Endothelial cell of umbilical vein (primary cell): Measurements from ENCODE around the gene F2RL1. TPM values are rescaled to one million over a fixed set of nuclear protein-coding genes. Genes with fewer than 3 reads are reported as not detected.

ENCODE experiments used
- BruUV-seq: library from RNA; stranded (reverse); fragments of 400-500 nt; replicated peaks from 2 replicates; lab custom pipeline; 2021; lab: Mats Ljungman, UMichigan
- CTCF ChIA-PET: fragments of 300-600, 350-600 bp; sonication (Branson Sonifier 250); formaldehyde crosslinking; loops from one replicate; lab custom pipeline; 2021; ENCODE audit warnings: antibody characterized with exemption, inconsistent platforms; lab: Charles Lee
- POLR2A ChIA-PET: fragments of 300-600, 350-600 bp; sonication (Branson Sonifier 250); formaldehyde crosslinking; loops from one replicate; lab custom pipeline; 2021; ENCODE audit warnings: antibody characterized with exemption, inconsistent platforms; lab: Charles Lee
- DNase-seq: peaks from one replicate; pipeline ENCODE4 v3.0.0-alpha.2; 2011; ENCODE audit warnings: low read depth, low spot score
- FAIRE-seq: peaks from 2 replicates; lab custom pipeline; 2011; peaks lifted over from hg19 to GRCh38; lab: Jason Lieb, UNC
- H2AFZ ChIP-seq: 2 replicates; pipeline ENCODE4 v1.6.0; 2012; ENCODE audit warnings: low read depth, low read length, control low read depth, inconsistent platforms
- H3K27ac ChIP-seq: 2 replicates; pipeline ENCODE4 v1.5.1; 2011; ENCODE audit warnings: low read depth, mild to moderate bottlenecking, control low read depth, low read length, moderate library complexity; ENCODE audit not compliant: insufficient read depth
- H3K27me3 ChIP-seq, 2 experiments: 2 replicates each; pipeline versions ENCODE4 v1.6.0 to v1.6.1; 2011; ENCODE audit warnings: low read length in 2 of 2, mixed read lengths in 1 of 2; ENCODE audit not compliant: control insufficient read depth in 2 of 2, insufficient read depth in 2 of 2
- H3K36me3 ChIP-seq, 2 experiments: 2 replicates in 1 of 2; 3 replicates in 1 of 2; pipeline ENCODE4 v1.5.1; 2011; ENCODE audit warnings: low read length in 2 of 2, mild to moderate bottlenecking in 1 of 2, moderate library complexity in 1 of 2; ENCODE audit not compliant: control insufficient read depth in 2 of 2, insufficient read depth in 2 of 2; ENCODE audit errors: extremely low read depth in 1 of 2
- H3K4me1 ChIP-seq: 3 replicates; pipeline ENCODE4 v1.5.1; 2011; ENCODE audit warnings: mild to moderate bottlenecking, low read length; ENCODE audit not compliant: control insufficient read depth, insufficient read depth; ENCODE audit errors: extremely low read depth
- H3K4me2 ChIP-seq: 2 replicates; pipeline ENCODE4 v1.6.1; 2011; ENCODE audit warnings: low read length, control low read depth, mixed read lengths; ENCODE audit not compliant: insufficient read depth
- H3K4me3 ChIP-seq, 3 experiments: fragments of 200-600 bp in 1 of 3; sonication (generic), shearing (Covaris generic) in 1 of 3; replicated peaks in 1 of 3; 2 replicates each; pipeline ENCODE4 v1.5.1; 2011 to 2016; ENCODE audit warnings: control low read depth in 3 of 3, low read length in 3 of 3, mild to moderate bottlenecking in 2 of 3, inconsistent platforms in 1 of 3, low read depth in 1 of 3, moderate library complexity in 1 of 3; ENCODE audit not compliant: insufficient read depth in 1 of 3
- H3K79me2 ChIP-seq: 2 replicates; pipeline ENCODE4 v1.6.0; 2012; ENCODE audit warnings: low read length, inconsistent platforms; ENCODE audit not compliant: control insufficient read depth, insufficient read depth
- H3K9ac ChIP-seq: replicated peaks from 2 replicates; pipeline ENCODE3; 2011; ENCODE audit warnings: low read length, control low read depth; ENCODE audit not compliant: insufficient read depth; ENCODE audit errors: extremely low read depth
- H3K9me1 ChIP-seq: replicated peaks from 3 replicates; pipeline ENCODE4 v1.6.0; 2011; ENCODE audit warnings: mild to moderate bottlenecking, low read length; ENCODE audit not compliant: control insufficient read depth, insufficient read depth; ENCODE audit errors: extremely low read depth
- H3K9me3 ChIP-seq: replicated peaks from 2 replicates; pipeline ENCODE4 v1.5.1; 2012; ENCODE audit warnings: low read length, inconsistent platforms; ENCODE audit not compliant: control insufficient read depth, insufficient read depth
- H4K20me1 ChIP-seq: replicated peaks from 2 replicates; pipeline ENCODE3; 2011; ENCODE audit warnings: mild to moderate bottlenecking, low read length; ENCODE audit not compliant: control insufficient read depth, insufficient read depth; ENCODE audit errors: extremely low read depth
- CTCF ChIP-seq, 2 donors: IDR thresholded peaks; 1 replicate in 1 of 2; 2 replicates in 1 of 2; pipeline ENCODE4 v1.5.1; 2011; ENCODE audit warnings: low read length in 2 of 2, mild to moderate bottlenecking in 2 of 2, moderate library complexity in 2 of 2, control low read depth in 1 of 2, inconsistent platforms in 1 of 2, low read depth in 1 of 2; ENCODE audit not compliant: insufficient read depth in 1 of 2; ENCODE audit errors: extremely low read depth in 1 of 2
- EZH2 ChIP-seq: IDR thresholded peaks from 2 replicates; pipeline ENCODE4 v1.6.1; 2012; ENCODE audit warnings: borderline replicate concordance, low read depth, mild to moderate bottlenecking, moderate library complexity, low read length, inconsistent platforms; ENCODE audit not compliant: severe bottlenecking
- FOS ChIP-seq: IDR thresholded peaks from 2 replicates; pipeline ENCODE4 v1.6.1; 2011; ENCODE audit warnings: mild to moderate bottlenecking, low read length, moderate library complexity, borderline replicate concordance; ENCODE audit not compliant: insufficient read depth
- GATA2 ChIP-seq: IDR thresholded peaks from 2 replicates; pipeline ENCODE4 v1.7.0; 2011; ENCODE audit warnings: low read depth, mild to moderate bottlenecking, moderate library complexity, mixed read lengths, low read length; ENCODE audit not compliant: insufficient read length, insufficient read depth
- JUN ChIP-seq: IDR thresholded peaks from 2 replicates; pipeline ENCODE4 v1.6.1; 2011; ENCODE audit warnings: borderline replicate concordance, low read depth; ENCODE audit not compliant: insufficient read length, insufficient read depth
- MYC ChIP-seq: IDR thresholded peaks from one replicate; pipeline ENCODE4 v1.6.1; 2011; ENCODE audit warnings: mild to moderate bottlenecking, low read depth, low read length
- POLR2A ChIP-seq: IDR thresholded peaks from 2 replicates; pipeline ENCODE4 v1.6.1; 2012; ENCODE audit warnings: low read depth, mild to moderate bottlenecking, control low read depth, low read length
- POLR2AphosphoS5 ChIP-seq: IDR thresholded peaks from 2 replicates; pipeline ENCODE4 v1.6.1; 2012; ENCODE audit warnings: low read depth, mild to moderate bottlenecking, control low read depth, low read length, moderate library complexity; ENCODE audit not compliant: insufficient read depth
- dilution Hi-C: fragments of 300-500 bp; cut with MboI; formaldehyde crosslinking; loops from one replicate; pipeline ENCODE4 v1.15.0; 2019; ENCODE audit warnings: low sequenced_read_pairs; ENCODE audit not compliant: extremely low pct_ligation_motif_present
- intact Hi-C: fragments of 100-400 bp; cut with micrococcal nuclease; formaldehyde crosslinking; loops from one replicate; pipeline ENCODE4 v1.10.0; 2022
- polyA plus RNA-seq, 4 experiments: library from polyadenylated mRNA; depleted of rRNA in 3 of 4; stranded (reverse) in 3 of 4; unstranded in 1 of 4; fragments of >200 nt; gene quantifications; 2 replicates each; pipeline versions ENCODE4 v1.2.1 to v1.2.3, GENCODE V29; 2011 to 2012; ENCODE audit warnings: missing spikeins in 1 of 4
- total RNA-seq: library from RNA; stranded (reverse); gene quantifications from 2 replicates; pipeline ENCODE4 v1.2.3, GENCODE V29; 2021
- TF ChIP-seq, protein P1 (sequence below): IDR thresholded peaks from 2 replicates; pipeline ENCODE4 v1.6.1; 2011; ENCODE audit not compliant: insufficient read depth, insufficient read length

F2RL1 gene
- total and polyA plus RNA-seq, 2 donors (not counting 3 experiments of a cell fraction or from before 2014, with no cell fraction given): 21.8 to 21.9 TPM

- Histone ChIP-seq H3K4me2 (no peak overlapping the region), H3K79me2 (no peaks in the 10 kb centered on the region), H2AFZ (no peak overlapping the region), H3K4me1 (peaks cover 5% of the 10 kb centered on the region), H3K4me3 (no peak overlapping the region), H3K27ac (no peak overlapping the region), H3K27me3 (no peaks in the 10 kb centered on the region), H3K36me3 (no peaks in the 10 kb centered on the region), H3K9me1 (no peaks in the 10 kb centered on the region), H4K20me1 (no peaks in the 10 kb centered on the region), H3K9me3 (no peaks in the 10 kb centered on the region), H3K9ac (no peak overlapping the region)
- DNase-seq (no peak), FAIRE-seq (no peak)
- dilution Hi-C loops (no loop called here), intact Hi-C loops (no loop called here)
- ChIA-PET POLR2A (no interaction called here), CTCF (interaction anchor here (1.0 kb wide), 1 partner anchor 77 kb away, joined by 3 read pairs; no protein-coding TSS in a partner anchor)
- TF ChIP-seq MYC: no peak
- no peak for TF ChIP-seq POLR2A
- no peak for TF ChIP-seq GATA2
- no peak for TF ChIP-seq JUN
- no peak for TF ChIP-seq POLR2AphosphoS5
- TF ChIP-seq FOS: no peak
- no peak for TF ChIP-seq CTCF (IDR thresholded peaks at IDR 0.05; ENCODE audit: extremely low read depth in 1 of 2, insufficient read depth in 1 of 2, low read depth in 1 of 2, low read length in 2 of 2)
- TF ChIP-seq, protein P1, sequence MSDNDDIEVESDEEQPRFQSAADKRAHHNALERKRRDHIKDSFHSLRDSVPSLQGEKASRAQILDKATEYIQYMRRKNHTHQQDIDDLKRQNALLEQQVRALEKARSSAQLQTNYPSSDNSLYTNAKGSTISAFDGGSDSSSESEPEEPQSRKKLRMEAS: no peak
- TF ChIP-seq EZH2: no peak
- BruUV-seq: no TSS peak
Measured at GRCh38 chr5:76851728-76852369, 33.0 kb downstream of the F2RL1 start.
